Duodenal mucosa (tissue), 2 donors: ENCODE measurements around the gene LYPD6B.

Experiments
- H3K27ac ChIP-seq: one replicate; pipeline ENCODE4 v1.7.0; 2013; ENCODE audit warnings: low read depth, low read length
- H3K27me3 ChIP-seq, 2 donors: one replicate each; pipeline ENCODE4 v1.7.0; 2013; ENCODE audit warnings: low read length in 2 of 2, control low read depth in 1 of 2; ENCODE audit not compliant: insufficient read depth in 2 of 2, control insufficient read depth in 1 of 2
- H3K36me3 ChIP-seq, 2 donors: one replicate each; pipeline ENCODE4 v1.7.0; 2013; ENCODE audit warnings: low read length in 2 of 2, control low read depth in 1 of 2; ENCODE audit not compliant: insufficient read depth in 2 of 2, control insufficient read depth in 1 of 2
- H3K4me1 ChIP-seq, 2 donors: one replicate each; pipeline ENCODE4 v1.7.0; 2013; ENCODE audit warnings: low read length in 2 of 2, control low read depth in 1 of 2; ENCODE audit not compliant: insufficient read depth in 2 of 2, control insufficient read depth in 1 of 2
- H3K4me3 ChIP-seq, 2 donors: one replicate each; pipeline ENCODE4 v1.7.0; 2013; ENCODE audit warnings: low read length in 2 of 2, low read depth in 1 of 2
- H3K9ac ChIP-seq, 2 donors: one replicate each; pipeline ENCODE4 v1.7.0; 2013; ENCODE audit warnings: low read length in 2 of 2, low read depth in 1 of 2
- H3K9me3 ChIP-seq, 2 donors: one replicate each; pipeline ENCODE4 v1.7.0; 2013; ENCODE audit warnings: low read length in 2 of 2, control low read depth in 1 of 2; ENCODE audit not compliant: control insufficient read depth in 1 of 2

Gene LYPD6B

DNA sequence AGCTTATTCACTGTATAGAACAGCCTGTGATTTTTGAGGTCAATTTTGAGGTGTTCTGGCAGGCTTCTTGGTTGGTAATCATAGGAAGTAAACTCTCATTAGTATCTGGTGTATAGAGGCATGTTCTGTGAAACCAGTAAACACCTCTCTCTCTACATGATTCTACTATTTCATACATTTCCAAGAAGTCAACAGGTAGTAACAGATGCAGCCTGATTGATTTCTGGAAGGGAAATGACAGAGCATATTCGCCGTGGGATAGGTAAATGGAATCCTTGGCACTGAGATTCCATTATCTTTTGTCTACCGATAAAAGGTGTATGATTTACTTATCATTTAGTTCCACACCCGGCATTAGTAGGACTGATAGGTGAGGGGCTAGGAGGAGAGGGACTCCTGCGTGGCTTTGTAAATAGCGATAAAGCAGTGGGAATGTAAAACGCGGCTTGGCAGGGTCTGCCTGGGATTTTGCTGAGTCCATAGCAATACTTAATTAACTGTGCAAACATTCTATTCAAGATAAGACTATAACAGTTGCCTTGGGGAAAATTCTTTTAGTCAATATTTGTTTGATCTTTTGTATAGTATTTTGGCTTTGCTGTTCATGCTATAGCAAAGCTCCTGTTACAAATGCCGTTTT is 32.3 kb downstream of the LYPD6B start:
- H3K4me3 ChIP-seq: no peak overlapping the region
- no peaks in the 10 kb centered on the region for H3K36me3 ChIP-seq
- peaks cover 0 to 3% of the 10 kb centered on the region in 2 donors for H3K27me3 ChIP-seq
- H3K9ac ChIP-seq: no peak overlapping the region
- no peaks in the 10 kb centered on the region for H3K9me3 ChIP-seq
- H3K27ac ChIP-seq: no peak overlapping the region
- H3K4me1 ChIP-seq: peaks cover 9 to 18% of the 10 kb centered on the region in 2 donors

DNA sequence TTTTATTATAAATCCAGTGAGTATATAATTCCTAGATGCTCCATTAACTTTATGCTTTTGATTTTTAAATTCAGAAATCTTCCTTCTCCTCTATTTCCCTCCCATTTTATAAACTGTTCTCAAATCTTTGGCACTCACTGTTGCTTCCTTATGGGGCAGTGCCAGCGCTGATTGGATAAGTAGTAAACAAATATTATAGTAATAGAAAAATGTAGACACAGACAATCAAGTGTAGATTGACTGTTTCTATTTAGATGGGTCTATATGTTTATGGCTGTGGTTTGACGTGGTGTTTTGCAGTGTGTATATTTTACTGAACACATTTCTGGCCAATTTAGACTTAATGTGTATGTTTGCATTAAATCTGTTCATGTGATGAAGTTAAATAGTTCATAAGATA is 36.6 kb downstream of the LYPD6B start:
- no peak overlapping the region for H3K27ac ChIP-seq
- no peak overlapping the region for H3K9ac ChIP-seq
- H3K4me1 ChIP-seq: peaks cover 9 to 18% of the 10 kb centered on the region in 2 donors
- no peaks in the 10 kb centered on the region for H3K9me3 ChIP-seq
- H3K4me3 ChIP-seq: no peak overlapping the region
- peaks cover 0 to 3% of the 10 kb centered on the region in 2 donors for H3K27me3 ChIP-seq
- H3K36me3 ChIP-seq: no peaks in the 10 kb centered on the region

- Histone ChIP-seq H3K27ac (no peak overlapping the region), H3K9me3 (no peaks in the 10 kb centered on the region), H3K36me3 (no peaks in the 10 kb centered on the region), H3K4me3 (no peak overlapping the region), H3K4me1 (peaks cover 8 to 12% of the 10 kb centered on the region in 2 donors), H3K9ac (no peak overlapping the region), H3K27me3 (peaks cover 0 to 3% of the 10 kb centered on the region in 2 donors)
Observed at GRCh38 chr2:149075853-149076252, 37.4 kb downstream of the LYPD6B start.

DNA sequence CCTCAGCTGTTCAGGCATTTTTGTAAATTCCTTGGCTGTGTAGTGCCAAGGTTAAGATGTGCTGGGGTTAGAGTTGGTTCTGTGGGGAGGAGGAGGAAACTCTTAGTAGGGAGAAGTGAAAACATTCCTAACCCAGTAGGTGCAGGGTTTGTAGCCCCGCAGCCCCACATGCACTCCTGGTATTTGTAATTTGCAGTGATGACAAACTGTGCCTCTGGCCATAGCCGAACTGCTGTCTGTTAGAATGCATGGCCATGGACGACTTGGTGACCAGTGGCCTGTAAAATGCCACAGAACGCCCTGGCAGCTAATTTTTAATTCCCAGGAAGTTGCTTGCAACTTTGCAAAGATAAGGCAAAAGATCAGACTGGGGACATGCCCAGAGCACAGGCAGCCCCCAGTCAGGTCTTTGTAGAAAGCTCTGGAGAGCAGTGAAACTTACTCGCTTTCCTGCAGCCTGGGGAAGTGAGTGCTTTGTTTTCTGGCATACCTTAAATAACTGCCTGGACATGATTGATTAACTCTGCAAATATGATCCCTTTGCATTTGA is 38.4 kb downstream of the LYPD6B start:
- Histone ChIP-seq H3K36me3 (no peaks in the 10 kb centered on the region), H3K9me3 (no peaks in the 10 kb centered on the region), H3K27ac (no peak overlapping the region), H3K9ac (no peak overlapping the region), H3K4me3 (no peak overlapping the region), H3K4me1 (peaks cover 5% of the 10 kb centered on the region in 2 donors), H3K27me3 (peaks cover 0 to 3% of the 10 kb centered on the region in 2 donors)

DNA sequence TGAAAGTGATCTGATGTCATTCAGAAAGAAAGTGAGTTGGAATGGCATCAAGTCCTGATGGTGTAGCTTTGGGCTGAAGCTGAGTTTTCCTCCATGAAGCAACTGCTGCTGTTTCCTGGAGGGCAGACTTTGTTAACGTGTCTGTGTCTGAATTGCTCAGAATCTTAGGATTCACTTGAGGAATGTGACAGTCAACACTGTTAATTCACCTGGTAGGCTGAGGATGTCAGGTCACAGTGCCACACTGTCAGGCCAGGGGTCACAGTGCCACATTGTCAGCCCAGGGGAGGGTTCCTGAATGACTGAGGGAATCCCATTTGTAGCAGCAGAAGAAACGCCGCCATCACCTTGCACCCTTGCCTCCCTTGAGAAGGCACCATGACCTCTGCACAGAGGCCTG is 39.4 kb downstream of the LYPD6B start:
- Histone ChIP-seq H3K9ac (no peak overlapping the region), H3K4me1 (peaks cover 3 to 5% of the 10 kb centered on the region in 2 donors), H3K27ac (no peak overlapping the region), H3K36me3 (no peaks in the 10 kb centered on the region), H3K4me3 (no peak overlapping the region), H3K27me3 (peaks cover 0 to 3% of the 10 kb centered on the region in 2 donors), H3K9me3 (no peaks in the 10 kb centered on the region)

DNA sequence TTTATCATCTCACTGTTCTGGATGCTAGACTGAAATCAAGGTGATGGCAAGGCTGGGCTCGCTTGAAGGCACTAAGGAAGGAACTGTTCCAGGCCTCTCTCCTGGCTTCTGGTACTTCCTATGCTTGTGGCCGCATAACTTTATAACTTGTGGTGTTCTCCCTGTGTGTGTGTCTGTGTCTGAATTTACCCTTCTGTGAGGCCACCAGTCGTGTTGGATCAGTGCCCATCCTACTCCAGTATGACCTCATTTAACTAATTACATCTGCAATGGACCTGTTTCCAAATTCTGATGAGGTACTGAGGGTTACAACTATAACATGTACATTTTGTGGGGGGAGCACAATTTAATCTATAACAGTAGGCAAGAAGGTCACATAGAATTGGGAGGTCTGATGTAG is 41.6 kb downstream of the LYPD6B start:
- no peaks in the 10 kb centered on the region for H3K9me3 ChIP-seq
- H3K27me3 ChIP-seq: no peaks in the 10 kb centered on the region
- H3K4me3 ChIP-seq: no peak overlapping the region
- H3K27ac ChIP-seq: no peak overlapping the region
- no peaks in the 10 kb centered on the region for H3K36me3 ChIP-seq
- H3K4me1 ChIP-seq: no peaks in the 10 kb centered on the region
- no peak overlapping the region for H3K9ac ChIP-seq

DNA sequence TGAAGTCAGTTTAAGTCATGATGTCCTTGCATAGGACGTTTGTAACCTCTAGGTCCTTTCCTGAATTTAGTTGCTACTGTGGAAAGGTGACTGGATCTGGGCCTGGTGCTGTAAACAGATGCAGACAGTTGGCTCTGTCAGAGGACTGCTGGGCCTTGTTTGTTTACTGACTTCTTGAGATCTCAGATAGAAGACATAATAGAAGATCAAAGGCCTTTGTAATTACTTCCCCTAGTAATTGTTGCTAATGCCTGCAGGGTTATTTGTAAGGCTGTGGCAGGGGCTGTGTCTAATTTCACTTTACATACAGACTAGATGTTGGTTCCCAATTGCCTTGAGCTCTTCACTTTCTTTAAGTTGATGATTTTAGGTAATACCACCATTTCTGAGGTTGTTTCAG is 42.5 kb downstream of the LYPD6B start:
- H3K36me3 ChIP-seq: no peaks in the 10 kb centered on the region

GRCh38 chr2:149082079-149082478 is 43.6 kb downstream of the LYPD6B start:
- no peaks in the 10 kb centered on the region for H3K27me3 ChIP-seq
- H3K4me1 ChIP-seq: no peaks in the 10 kb centered on the region
- no peak overlapping the region for H3K27ac ChIP-seq
- H3K4me3 ChIP-seq: no peak overlapping the region
- H3K9me3 ChIP-seq: no peaks in the 10 kb centered on the region
- no peaks in the 10 kb centered on the region for H3K36me3 ChIP-seq
- H3K9ac ChIP-seq: no peak overlapping the region

More for the DNA sequence above, 42.5 kb downstream of the LYPD6B start:
- H3K27me3 ChIP-seq: no peaks in the 10 kb centered on the region
- H3K9ac ChIP-seq: no peak overlapping the region
- no peak overlapping the region for H3K27ac ChIP-seq
- no peak overlapping the region for H3K4me3 ChIP-seq
- H3K4me1 ChIP-seq: no peaks in the 10 kb centered on the region
- H3K9me3 ChIP-seq: no peaks in the 10 kb centered on the region

DNA sequence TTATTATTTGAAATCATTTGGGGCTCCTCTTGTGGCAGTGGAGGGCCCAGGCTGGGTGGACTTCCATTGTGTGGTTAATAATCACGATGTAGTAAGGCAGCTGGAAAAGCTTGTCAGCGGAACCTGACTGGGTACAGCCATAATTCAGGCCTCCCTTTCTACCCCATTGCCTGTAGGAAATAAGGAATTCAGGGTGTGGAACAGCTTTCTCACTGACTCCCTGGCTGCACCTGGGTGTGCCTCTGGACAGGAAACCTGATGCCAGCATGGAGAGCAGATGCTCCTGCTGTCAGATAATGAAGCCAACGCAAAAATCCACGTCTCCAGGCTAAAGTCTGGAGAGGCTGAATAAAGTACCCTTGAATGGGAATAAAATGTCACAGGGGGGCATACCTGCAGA is 44.2 kb downstream of the LYPD6B start:
- no peaks in the 10 kb centered on the region for H3K9me3 ChIP-seq

DNA sequence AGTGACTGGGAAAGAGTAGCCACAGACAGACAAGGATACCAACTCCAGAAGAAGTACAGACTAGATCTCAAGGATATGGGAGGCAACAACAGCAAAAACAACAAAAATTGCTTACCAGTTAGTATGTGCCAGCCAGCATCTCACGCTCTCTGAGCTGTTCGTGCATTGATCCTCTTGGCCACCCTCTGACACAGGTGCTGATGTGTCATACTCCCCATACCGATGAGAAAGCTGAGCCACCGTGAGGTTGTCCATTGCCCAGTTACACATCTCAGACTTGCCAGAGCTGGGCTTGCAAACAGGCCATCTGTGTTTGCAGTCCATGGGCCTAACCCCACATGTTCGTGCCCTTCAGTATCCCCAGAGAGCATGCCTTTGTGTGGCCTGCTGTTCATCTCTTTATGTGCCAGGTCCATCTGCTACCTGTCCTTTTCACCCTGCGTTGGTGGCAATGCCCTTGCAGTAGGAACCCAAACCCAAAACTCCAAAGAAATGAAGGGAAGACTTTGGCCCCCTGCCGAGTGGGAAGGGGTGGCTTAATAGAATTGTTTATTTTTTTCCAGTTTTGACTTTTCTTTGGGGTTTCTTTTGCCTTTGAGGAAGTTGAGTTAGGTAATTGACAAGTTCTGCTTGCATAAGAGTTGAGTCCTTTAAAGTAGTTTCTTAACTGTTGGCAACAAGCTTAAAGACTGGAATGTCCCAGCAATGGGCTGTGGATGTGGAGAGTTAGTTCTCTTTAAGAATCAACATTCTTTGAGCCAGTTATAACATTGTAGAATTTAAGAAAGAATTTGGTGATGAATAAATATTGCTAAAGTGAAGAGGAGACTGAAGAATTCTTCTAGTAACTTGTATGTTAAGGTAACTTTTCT is 46.7 kb downstream of the LYPD6B start:
- Histone ChIP-seq H3K27ac (no peak overlapping the region), H3K4me3 (no peak overlapping the region), H3K36me3 (no peaks in the 10 kb centered on the region), H3K9me3 (no peaks in the 10 kb centered on the region), H3K27me3 (no peaks in the 10 kb centered on the region), H3K4me1 (no peaks in the 10 kb centered on the region), H3K9ac (no peak overlapping the region)

More for the DNA sequence above, 44.2 kb downstream of the LYPD6B start:
- no peak overlapping the region for H3K4me3 ChIP-seq
- no peaks in the 10 kb centered on the region for H3K27me3 ChIP-seq
- no peak overlapping the region for H3K9ac ChIP-seq
- H3K4me1 ChIP-seq: no peaks in the 10 kb centered on the region
- H3K36me3 ChIP-seq: no peaks in the 10 kb centered on the region
- H3K27ac ChIP-seq: no peak overlapping the region
